ENCODE data around the gene OR6N2.

OR6N2 gene

GRCh38 chr1:158781104-158781503 lies at the start of gene OR6N2:
Gene OR6N2, minus strand, starts transcription at chr1:158781204. Its CDS starts 3,569 bp downstream, at chr1:158777635.
- in situ Hi-C loops (cut with HindIII; ENCODE audit: low pct_ligation_motif_present, low pct_unique_long_range_greater_than_20kb, low sequenced_read_pairs) = no loop called here

GRCh38 chr1:158830074-158830677 lies 49.2 kb upstream of the OR6N2 start:
- DNase-seq = no peak
- in situ Hi-C loops (cut with HindIII; ENCODE audit: low pct_ligation_motif_present, low pct_unique_long_range_greater_than_20kb, low sequenced_read_pairs) = no loop called here

More at GRCh38 chr1:158781104-158781503, at the start of gene OR6N2:
- DNase-seq = no peak

- in situ Hi-C loops (cut with HindIII; ENCODE audit: low pct_ligation_motif_present, low pct_unique_long_range_greater_than_20kb, low sequenced_read_pairs) = no loop called here
- no peak for DNase-seq
Observed at GRCh38 chr1:158821723-158822122, 40.7 kb upstream of the OR6N2 start.

GRCh38 chr1:158819461-158820443 lies 38.7 kb upstream of the OR6N2 start:
- no peak for DNase-seq
- in situ Hi-C loops (cut with HindIII; ENCODE audit: low pct_ligation_motif_present, low pct_unique_long_range_greater_than_20kb, low sequenced_read_pairs) = no loop called here

- in situ Hi-C loops (cut with HindIII; ENCODE audit: low pct_ligation_motif_present, low pct_unique_long_range_greater_than_20kb, low sequenced_read_pairs) = no loop called here
- DNase-seq = no peak
Observed at GRCh38 chr1:158818975-158819431, 38.0 kb upstream of the OR6N2 start.

- in situ Hi-C loops (cut with HindIII; ENCODE audit: low pct_ligation_motif_present, low pct_unique_long_range_greater_than_20kb, low sequenced_read_pairs) = no loop called here
- no peak for DNase-seq
Observed at GRCh38 chr1:158818560-158818959, 37.6 kb upstream of the OR6N2 start.

- in situ Hi-C loops (cut with HindIII; ENCODE audit: low pct_ligation_motif_present, low pct_unique_long_range_greater_than_20kb, low sequenced_read_pairs) = no loop called here
- no peak for DNase-seq
Observed at GRCh38 chr1:158814970-158815369, 34.0 kb upstream of the OR6N2 start.

GRCh38 chr1:158813164-158813563 lies 32.2 kb upstream of the OR6N2 start:
- no peak for DNase-seq
- in situ Hi-C loops (cut with HindIII; ENCODE audit: low pct_ligation_motif_present, low pct_unique_long_range_greater_than_20kb, low sequenced_read_pairs) = no loop called here

GRCh38 chr1:158812336-158812735 lies 31.3 kb upstream of the OR6N2 start:
- in situ Hi-C loops (cut with HindIII; ENCODE audit: low pct_ligation_motif_present, low pct_unique_long_range_greater_than_20kb, low sequenced_read_pairs) = no loop called here
- no peak for DNase-seq

- in situ Hi-C loops (cut with HindIII; ENCODE audit: low pct_ligation_motif_present, low pct_unique_long_range_greater_than_20kb, low sequenced_read_pairs) = no loop called here
- no peak for DNase-seq
Observed at GRCh38 chr1:158810311-158810710, 29.3 kb upstream of the OR6N2 start.

GRCh38 chr1:158809862-158810261 lies 28.9 kb upstream of the OR6N2 start:
- in situ Hi-C loops (cut with HindIII; ENCODE audit: low pct_ligation_motif_present, low pct_unique_long_range_greater_than_20kb, low sequenced_read_pairs) = no loop called here
- no peak for DNase-seq

- no peak for DNase-seq
- in situ Hi-C loops (cut with HindIII; ENCODE audit: low pct_ligation_motif_present, low pct_unique_long_range_greater_than_20kb, low sequenced_read_pairs) = no loop called here
Observed at GRCh38 chr1:158809256-158809655, 28.3 kb upstream of the OR6N2 start.

GRCh38 chr1:158806916-158807536 lies 26.0 kb upstream of the OR6N2 start:
- no peak for DNase-seq
- in situ Hi-C loops (cut with HindIII; ENCODE audit: low pct_ligation_motif_present, low pct_unique_long_range_greater_than_20kb, low sequenced_read_pairs) = no loop called here

- DNase-seq = no peak
- in situ Hi-C loops (cut with HindIII; ENCODE audit: low pct_ligation_motif_present, low pct_unique_long_range_greater_than_20kb, low sequenced_read_pairs) = no loop called here
Observed at GRCh38 chr1:158803678-158804077, 22.7 kb upstream of the OR6N2 start.

GRCh38 chr1:158801396-158801795 lies 20.4 kb upstream of the OR6N2 start:
- no peak for DNase-seq
- in situ Hi-C loops (cut with HindIII; ENCODE audit: low pct_ligation_motif_present, low pct_unique_long_range_greater_than_20kb, low sequenced_read_pairs) = no loop called here

GRCh38 chr1:158800526-158800925 lies 19.5 kb upstream of the OR6N2 start:
- in situ Hi-C loops (cut with HindIII; ENCODE audit: low pct_ligation_motif_present, low pct_unique_long_range_greater_than_20kb, low sequenced_read_pairs) = no loop called here
- no peak for DNase-seq

GRCh38 chr1:158799689-158800088 lies 18.7 kb upstream of the OR6N2 start:
- in situ Hi-C loops (cut with HindIII; ENCODE audit: low pct_ligation_motif_present, low pct_unique_long_range_greater_than_20kb, low sequenced_read_pairs) = no loop called here
- DNase-seq = no peak

GRCh38 chr1:158798531-158798930 lies 17.5 kb upstream of the OR6N2 start:
- peak; percentile 4 for DNase-seq
- in situ Hi-C loops (cut with HindIII; ENCODE audit: low pct_ligation_motif_present, low pct_unique_long_range_greater_than_20kb, low sequenced_read_pairs) = no loop called here

- no peak for DNase-seq
- in situ Hi-C loops (cut with HindIII; ENCODE audit: low pct_ligation_motif_present, low pct_unique_long_range_greater_than_20kb, low sequenced_read_pairs) = no loop called here
Observed at GRCh38 chr1:158794247-158794646, 13.2 kb upstream of the OR6N2 start.
